GM12891 (cell line): Measurements from ENCODE around the gene NHLRC2.
A peak's percentile ranks its signal among the peaks of the same experiment; 100 is the strongest.

ENCODE experiments used
- DNase-seq: peaks from one replicate; pipeline ENCODE4 v3.0.0; 2011; ENCODE audit warnings: low spot score; ENCODE audit not compliant: insufficient read length
- FAIRE-seq: peaks from 2 replicates; lab custom pipeline; 2011; peaks lifted over from hg19 to GRCh38; lab: Jason Lieb, UNC
- PAX5 ChIP-seq: IDR thresholded peaks from 2 replicates; pipeline ENCODE4 v1.6.1; 2011; ENCODE audit warnings: low read length, moderate library complexity, mild to moderate bottlenecking; ENCODE audit not compliant: insufficient read depth, severe bottlenecking
- POLR2A ChIP-seq: IDR thresholded peaks from 2 replicates; pipeline ENCODE4 v1.6.1; 2011; ENCODE audit warnings: low read depth, low read length, control low read depth
- POLR2AphosphoS5 ChIP-seq: IDR thresholded peaks from 2 replicates; pipeline ENCODE4 v1.6.1; 2011; ENCODE audit warnings: low read depth, low read length, control low read depth
- POU2F2 ChIP-seq: IDR thresholded peaks from 2 replicates; pipeline ENCODE4 v1.6.1; 2011; ENCODE audit warnings: low read depth, mild to moderate bottlenecking, control low read depth, low read length, moderate library complexity
- SPI1 ChIP-seq: IDR thresholded peaks from 2 replicates; pipeline ENCODE4 v1.6.1; 2011; ENCODE audit warnings: low read depth, low read length, control low read depth
- TAF1 ChIP-seq: IDR thresholded peaks from 2 replicates; pipeline ENCODE4 v1.6.1; 2011; ENCODE audit warnings: low read depth, low read length, control low read depth

Gene NHLRC2

GRCh38 chr10:113922787-113923570 is 68.5 kb downstream of the NHLRC2 start:
- no peak for DNase-seq
- FAIRE-seq, result no peak
- TF ChIP-seq POLR2AphosphoS5 (no peak), PAX5 (no peak), SPI1 (no peak), POU2F2 (no peak), POLR2A (no peak), TAF1 (no peak)

DNA sequence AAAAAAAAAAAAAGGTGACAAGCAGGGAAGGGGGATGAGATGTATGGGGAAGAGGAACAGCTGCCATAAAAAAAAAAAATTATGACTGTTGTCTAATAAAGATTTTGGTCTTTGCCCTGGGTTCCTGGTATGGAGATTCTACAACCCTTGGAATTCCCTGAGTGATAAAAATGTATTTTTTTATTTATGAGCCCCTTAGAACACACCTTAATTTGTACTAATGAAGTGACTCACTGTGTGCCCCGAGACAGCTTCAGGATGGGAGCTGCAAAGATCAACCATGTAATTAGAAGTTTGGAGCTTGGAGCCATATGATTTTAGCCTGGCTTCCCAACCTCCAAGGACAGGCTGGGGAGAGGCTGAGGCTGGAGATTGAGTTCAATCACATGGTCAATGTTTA is 69.7 kb downstream of the NHLRC2 start:
- TF ChIP-seq POU2F2 (no peak), PAX5 (no peak), POLR2A (no peak), SPI1 (no peak), POLR2AphosphoS5 (no peak), TAF1 (no peak)
- FAIRE-seq (no peak), DNase-seq (no peak)

GRCh38 chr10:113924664-113925063 is 70.2 kb downstream of the NHLRC2 start:
- no peak for FAIRE-seq

DNA sequence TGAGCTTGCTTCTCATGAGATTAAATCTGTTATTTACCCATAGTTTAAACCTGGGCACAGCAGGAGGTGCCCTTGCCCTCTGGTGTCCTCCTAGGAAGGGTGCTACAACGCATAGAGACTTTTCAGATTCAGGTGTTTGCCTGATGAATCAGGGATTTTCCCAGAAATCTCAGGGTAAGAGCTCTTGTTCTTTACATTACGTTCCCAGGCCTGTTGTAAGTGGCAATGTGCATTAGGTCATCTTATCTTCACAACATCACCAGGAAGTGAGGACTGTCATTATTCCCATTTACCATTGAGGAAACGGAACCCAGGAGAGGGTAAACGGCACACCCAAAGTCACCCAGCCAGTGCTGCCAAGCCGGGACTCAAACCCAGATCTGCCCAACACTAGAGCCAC is 73.0 kb downstream of the NHLRC2 start:
- TF ChIP-seq POLR2A (no peak), TAF1 (no peak), POLR2AphosphoS5 (no peak), PAX5 (no peak), POU2F2 (no peak), SPI1 (no peak)
- no peak for DNase-seq
- no peak for FAIRE-seq

More at GRCh38 chr10:113924664-113925063, 70.2 kb downstream of the NHLRC2 start:
- no peak for DNase-seq
- TF ChIP-seq PAX5 (no peak), POLR2A (no peak), SPI1 (no peak), POU2F2 (no peak), TAF1 (no peak), POLR2AphosphoS5 (no peak)

GRCh38 chr10:113928830-113929229 is 74.4 kb downstream of the NHLRC2 start:
- TF ChIP-seq POU2F2 (no peak), TAF1 (no peak), POLR2A (no peak), SPI1 (no peak), POLR2AphosphoS5 (no peak), PAX5 (no peak)
- FAIRE-seq, result peak; percentile 59
- DNase-seq, result no peak

DNA sequence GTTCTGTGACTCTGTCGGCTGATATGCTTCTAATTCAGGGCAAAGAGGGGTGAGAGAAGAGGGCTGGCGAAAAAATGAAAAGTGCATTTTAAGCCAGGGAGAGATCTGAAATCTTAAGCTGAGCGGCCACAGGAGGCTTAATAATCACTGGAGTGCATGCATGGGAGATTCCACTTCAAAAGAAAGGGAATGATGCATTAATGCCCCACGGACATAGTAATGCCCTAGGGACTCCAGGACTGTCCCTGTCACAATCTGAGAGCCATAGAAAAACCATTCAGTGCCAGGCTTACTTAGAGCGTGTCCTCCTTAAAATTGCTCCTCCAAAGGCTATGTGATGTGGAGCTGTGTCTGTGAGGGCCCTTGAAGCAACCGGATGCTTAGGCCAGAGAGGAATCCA is 75.1 kb downstream of the NHLRC2 start:
- TF ChIP-seq POLR2A (no peak), PAX5 (no peak), TAF1 (no peak), POU2F2 (no peak), SPI1 (no peak), POLR2AphosphoS5 (no peak)
- DNase-seq, result no peak
- no peak for FAIRE-seq

GRCh38 chr10:113930482-113931057 is 76.1 kb downstream of the NHLRC2 start:
- FAIRE-seq (no peak), DNase-seq (no peak)
- TF ChIP-seq POLR2A (no peak), POLR2AphosphoS5 (no peak), TAF1 (no peak), PAX5 (no peak), SPI1 (no peak), POU2F2 (no peak)

GRCh38 chr10:113932854-113933253 is 78.4 kb downstream of the NHLRC2 start:
- TF ChIP-seq PAX5, result no peak
- TF ChIP-seq TAF1, result no peak
- TF ChIP-seq POLR2AphosphoS5, result no peak
- TF ChIP-seq POU2F2, result no peak
- no peak for TF ChIP-seq SPI1
- DNase-seq (no peak), FAIRE-seq (peak; percentile 35)

GRCh38 chr10:113933894-113934532 is 79.6 kb downstream of the NHLRC2 start:
- TF ChIP-seq SPI1 (no peak), PAX5 (no peak), POLR2AphosphoS5 (no peak), POU2F2 (no peak), TAF1 (no peak), POLR2A (no peak)
- DNase-seq (no peak), FAIRE-seq (no peak)
